DND-41 (cell line): ENCODE data around the gene TAGLN3.

Source experiments
- EZH2 ChIP-seq: IDR thresholded peaks from 3 replicates; pipeline ENCODE4 v1.6.1; 2012; ENCODE audit warnings: borderline replicate concordance, low read depth, mild to moderate bottlenecking, moderate library complexity, low read length, inconsistent platforms; ENCODE audit not compliant: severe bottlenecking
- TF ChIP-seq, protein P1 (sequence below): IDR thresholded peaks from 2 replicates; pipeline ENCODE4 v1.5.1; 2012; ENCODE audit warnings: borderline replicate concordance, low read length, moderate library complexity, mild to moderate bottlenecking; ENCODE audit not compliant: poor library complexity, severe bottlenecking; ENCODE audit errors: extremely low read depth

- TF ChIP-seq, protein P1, sequence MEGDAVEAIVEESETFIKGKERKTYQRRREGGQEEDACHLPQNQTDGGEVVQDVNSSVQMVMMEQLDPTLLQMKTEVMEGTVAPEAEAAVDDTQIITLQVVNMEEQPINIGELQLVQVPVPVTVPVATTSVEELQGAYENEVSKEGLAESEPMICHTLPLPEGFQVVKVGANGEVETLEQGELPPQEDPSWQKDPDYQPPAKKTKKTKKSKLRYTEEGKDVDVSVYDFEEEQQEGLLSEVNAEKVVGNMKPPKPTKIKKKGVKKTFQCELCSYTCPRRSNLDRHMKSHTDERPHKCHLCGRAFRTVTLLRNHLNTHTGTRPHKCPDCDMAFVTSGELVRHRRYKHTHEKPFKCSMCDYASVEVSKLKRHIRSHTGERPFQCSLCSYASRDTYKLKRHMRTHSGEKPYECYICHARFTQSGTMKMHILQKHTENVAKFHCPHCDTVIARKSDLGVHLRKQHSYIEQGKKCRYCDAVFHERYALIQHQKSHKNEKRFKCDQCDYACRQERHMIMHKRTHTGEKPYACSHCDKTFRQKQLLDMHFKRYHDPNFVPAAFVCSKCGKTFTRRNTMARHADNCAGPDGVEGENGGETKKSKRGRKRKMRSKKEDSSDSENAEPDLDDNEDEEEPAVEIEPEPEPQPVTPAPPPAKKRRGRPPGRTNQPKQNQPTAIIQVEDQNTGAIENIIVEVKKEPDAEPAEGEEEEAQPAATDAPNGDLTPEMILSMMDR: no peak
- no peak for TF ChIP-seq EZH2
These were observed 3.6 kb downstream of the TAGLN3 start for GRCh38 chr3:112002096-112002971.
